Central memory CD4-positive, alpha-beta T cell (primary cell): ENCODE data around the gene PLVAP.
"Not testable (repeated sequence)": the region's sequence is repeated elsewhere in the genome, so short reads cannot be mapped to it uniquely, and the experiment has no call there.

Experiments
- DNase-seq: peaks from one replicate; pipeline ENCODE4 v3.0.0; 2022

PLVAP gene

GRCh38 chr19:17401628-17402027 lies 24.5 kb upstream of the PLVAP start:
- no peak for DNase-seq

DNA sequence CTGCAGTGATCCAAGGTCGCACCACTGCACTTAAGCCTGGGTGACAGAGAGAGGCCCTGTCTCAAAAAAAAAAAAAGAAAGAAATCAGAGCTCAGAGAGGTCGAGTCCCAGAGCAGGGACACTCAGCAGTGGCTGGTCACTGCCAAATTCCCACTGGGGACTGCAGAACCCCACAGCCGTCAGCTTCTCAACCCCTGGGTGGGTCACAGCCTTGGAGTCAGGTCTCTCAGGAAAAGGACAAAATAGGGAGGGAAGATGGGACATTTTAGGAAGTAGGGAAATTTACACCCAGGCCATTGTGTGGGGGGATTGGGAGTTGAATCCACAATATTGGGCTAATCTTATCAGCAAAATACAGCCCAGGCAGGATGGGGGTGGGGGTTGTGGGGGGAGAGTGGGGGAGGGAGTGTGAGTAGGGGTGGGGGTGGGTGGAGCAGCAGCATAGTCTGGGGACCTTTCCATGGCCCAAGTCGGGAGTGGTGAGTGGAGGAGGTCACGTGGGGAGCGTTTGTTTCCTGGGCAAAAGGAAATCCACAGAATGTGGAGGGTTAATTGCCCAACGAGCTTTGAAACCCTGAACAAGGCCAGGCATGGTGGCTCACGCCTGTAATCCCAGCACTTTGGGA lies 21.9 kb upstream of the PLVAP start:
- DNase-seq, result no peak

GRCh38 chr19:17394891-17395415 lies 17.8 kb upstream of the PLVAP start:
- DNase-seq, result peak; percentile 37

- no peak for DNase-seq
Measured at GRCh38 chr19:17393914-17394313, 16.8 kb upstream of the PLVAP start, which contains the start of gene CCDC194. CCDC194 (minus strand) TSS chr19:17394196; CDS start chr19:17394158, 38 bp downstream.

- DNase-seq, result no peak
Measured at GRCh38 chr19:17393002-17393401, 15.9 kb upstream of the PLVAP start.

GRCh38 chr19:17391371-17392151 lies 14.4 kb upstream of the PLVAP start:
- DNase-seq, result no peak

DNA sequence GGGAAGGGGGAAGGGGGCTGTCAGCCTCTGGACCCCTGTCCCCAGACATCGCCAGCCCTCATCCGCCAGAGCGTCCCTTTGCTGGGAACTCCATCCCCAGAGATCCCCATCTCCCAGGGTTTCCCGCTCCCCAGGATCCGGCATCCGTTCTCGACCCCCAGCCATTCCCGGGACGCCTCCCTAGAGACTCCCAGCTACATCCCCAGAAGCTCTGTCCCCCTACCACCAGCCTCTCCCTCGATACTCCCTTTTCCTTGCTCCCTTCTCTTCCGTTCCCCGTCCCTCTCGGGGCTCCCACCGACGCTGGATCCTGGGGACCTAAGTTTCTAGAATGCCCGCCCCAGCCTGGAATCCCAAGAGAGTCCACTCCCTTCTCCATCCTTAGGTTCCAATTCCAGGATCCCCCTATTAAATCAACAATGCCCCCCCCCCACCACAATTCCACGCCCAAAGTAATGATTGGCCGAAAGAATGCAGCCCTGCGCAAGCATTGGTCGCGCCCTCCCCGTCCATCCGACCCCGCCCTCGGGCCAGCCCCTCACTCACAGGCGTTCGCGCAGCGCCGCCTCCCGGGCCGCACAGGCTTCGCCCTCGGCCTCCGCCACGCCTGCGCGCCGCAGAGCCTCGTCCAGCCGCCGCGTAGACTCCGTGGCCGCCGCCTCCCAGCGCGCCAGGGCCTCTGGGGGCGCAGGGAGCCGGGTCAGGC lies 13.7 kb upstream of the PLVAP start:
- DNase-seq, result peak; percentile 79

DNA sequence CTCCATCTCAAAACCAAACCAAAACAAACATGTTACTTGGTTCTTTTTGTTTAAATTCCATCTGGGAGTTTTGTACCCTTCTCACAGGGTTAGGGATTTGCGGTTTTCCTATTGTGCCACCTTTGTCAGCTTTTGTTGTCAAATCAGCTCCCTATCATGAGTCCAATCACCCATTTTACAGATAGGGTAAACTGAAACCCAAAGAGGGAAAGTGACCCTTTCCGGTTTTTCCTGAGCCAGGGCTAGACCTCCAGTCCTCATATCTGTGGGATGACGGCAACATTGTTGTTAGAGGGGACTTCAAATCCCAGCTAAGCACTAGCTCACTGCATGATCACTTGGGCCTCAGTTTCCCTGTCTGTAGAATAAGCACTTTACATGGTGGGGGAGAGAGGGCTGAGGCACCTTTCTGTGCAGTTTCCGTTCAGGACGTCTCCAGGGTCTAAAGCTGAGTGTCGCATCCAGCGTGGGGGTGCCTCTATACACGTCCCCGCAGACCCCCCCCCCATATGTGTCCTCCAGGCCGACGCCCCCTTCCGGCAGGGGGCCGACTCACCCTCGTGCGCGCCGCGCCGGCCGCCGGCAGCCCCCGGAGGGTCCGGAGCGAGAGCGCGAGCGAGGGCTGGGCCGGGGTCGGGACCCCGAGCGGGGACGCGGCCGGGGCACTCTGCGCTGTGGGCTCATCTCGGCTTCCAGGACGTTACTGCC lies 13.0 kb upstream of the PLVAP start:
- no peak for DNase-seq

GRCh38 chr19:17389288-17389687 lies 12.1 kb upstream of the PLVAP start:
- no peak for DNase-seq

- peak; percentile 43 for DNase-seq
Measured at GRCh38 chr19:17385878-17386611, 8.9 kb upstream of the PLVAP start.

DNA sequence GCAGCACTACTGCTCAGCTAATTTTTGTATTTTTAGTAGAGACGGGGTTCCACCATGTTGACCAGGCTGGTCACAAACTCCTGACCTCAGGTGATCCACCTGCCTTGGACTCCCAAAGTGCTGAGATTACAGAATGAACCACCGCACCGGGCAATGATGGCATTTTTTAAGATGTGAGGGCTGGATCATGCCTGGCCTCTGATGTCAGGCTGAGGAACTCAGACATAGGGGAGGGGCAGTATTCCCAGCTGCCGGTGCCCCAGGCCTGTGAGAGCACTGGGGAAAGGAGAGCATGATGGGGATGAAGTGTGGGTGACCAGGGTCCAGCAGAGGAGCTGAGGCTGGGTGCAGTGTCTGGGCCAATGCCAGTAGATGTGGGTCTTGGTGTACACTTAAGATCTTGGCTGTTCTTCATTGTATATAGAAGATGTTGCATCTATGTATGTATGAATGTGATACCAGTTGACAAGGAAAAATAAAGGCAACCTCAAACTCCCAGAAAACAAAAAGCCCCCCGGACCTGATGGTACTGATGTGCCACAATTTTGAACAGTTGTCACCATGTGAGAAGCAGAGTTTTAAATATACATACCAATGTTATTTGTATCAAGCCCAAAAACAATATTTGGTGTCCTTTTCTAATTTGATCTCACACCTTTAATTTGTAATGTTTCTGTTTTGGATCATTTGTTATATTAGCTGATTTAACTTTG lies 3.4 kb upstream of the PLVAP start:
- DNase-seq, result no peak

GRCh38 chr19:17379221-17379631 lies 2.1 kb upstream of the PLVAP start:
- DNase-seq, result no peak

GRCh38 chr19:17378271-17378670 lies 1.1 kb upstream of the PLVAP start:
- DNase-seq, result no peak

DNA sequence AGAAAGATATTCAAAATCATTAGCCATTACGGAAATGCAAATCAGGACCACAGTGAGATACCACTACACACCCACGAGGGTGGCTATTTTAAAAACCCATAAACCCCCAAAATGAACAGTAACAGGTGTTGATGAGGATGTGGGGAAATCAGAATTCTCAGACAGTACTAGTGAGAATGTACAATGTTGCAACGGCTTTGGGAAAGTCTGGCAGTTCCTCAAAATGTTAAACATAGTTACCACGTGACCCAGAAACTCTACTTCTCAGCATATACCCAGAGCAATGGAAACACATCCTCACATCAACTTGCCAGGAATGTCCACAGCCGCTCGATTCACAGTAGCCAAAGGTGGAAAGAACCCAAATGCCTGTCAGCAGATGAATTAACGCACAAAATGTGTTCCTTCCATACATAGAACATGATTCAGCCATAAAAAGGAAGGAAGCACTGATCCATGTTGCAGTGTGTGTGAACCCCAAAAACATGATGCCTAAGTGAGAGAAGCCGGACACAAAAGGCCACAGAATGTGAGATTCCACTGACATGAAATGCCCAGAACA lies 7.0 kb downstream of the PLVAP start:
- no peak for DNase-seq

DNA sequence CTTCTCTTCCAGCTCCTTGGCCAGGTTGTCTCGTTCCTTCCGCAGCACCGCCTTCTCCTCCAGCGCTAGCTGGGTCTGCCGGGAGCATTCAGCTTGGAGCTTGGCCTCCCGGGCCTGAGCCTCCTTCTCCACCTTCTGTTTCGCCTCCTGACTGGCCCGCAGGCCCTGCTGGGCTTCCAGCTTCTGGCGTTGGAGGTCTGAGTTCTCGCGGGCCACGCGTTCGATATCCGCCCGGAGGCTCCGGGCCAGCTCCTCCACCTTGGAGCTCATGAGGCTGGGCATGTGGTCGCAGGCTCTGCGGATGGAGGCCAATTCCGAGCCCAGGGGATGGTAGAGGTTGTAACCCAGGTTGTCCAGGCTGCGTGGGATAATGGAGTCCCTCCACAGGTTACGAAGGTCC lies 11.8 kb downstream of the PLVAP start:
- no peak for DNase-seq

GRCh38 chr19:17363852-17364605 lies 13.1 kb downstream of the PLVAP start:
- DNase-seq, result not testable (repeated sequence)

DNA sequence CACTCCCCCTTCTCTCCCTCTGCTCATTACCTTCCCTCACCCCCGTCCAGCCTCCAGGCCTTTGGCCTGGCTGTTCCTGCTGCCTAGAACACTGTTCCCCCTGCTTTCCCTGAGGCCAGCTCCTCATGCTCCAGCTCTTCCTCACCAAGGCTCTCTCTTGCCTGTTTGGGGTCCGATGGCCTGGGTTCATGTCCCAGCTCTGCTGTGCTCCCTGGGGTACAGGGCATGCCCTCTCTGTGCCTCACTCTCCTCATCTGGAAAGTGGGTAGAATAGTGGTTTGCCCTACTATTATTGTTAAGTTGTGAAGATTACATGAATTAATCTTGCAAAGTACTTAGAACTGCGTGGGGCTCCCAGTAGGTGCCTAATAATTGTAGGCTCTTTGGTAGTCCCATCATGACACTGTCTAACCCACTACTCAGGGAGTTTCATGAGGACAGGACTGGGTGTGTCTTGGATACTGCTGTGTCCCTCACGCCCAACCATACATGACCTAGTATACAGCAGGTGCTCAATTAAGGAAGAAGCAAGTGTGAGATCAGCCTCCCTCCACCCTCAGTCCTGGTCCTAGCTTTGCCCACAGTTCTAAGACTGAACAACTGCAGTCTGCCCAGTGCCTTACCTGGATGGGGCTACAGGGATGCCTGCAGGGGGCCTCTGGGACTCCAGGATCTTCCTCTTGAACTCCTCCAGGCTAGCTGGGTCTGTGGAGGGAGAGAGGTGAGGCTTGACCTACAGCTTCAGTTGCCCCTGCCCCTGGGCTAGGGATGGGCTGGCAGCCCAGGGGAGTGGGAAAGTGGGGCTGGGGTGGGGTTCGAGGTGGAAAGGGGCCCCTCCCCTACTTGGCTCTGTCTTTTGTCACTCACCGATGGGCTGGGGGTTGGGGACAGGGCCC lies 17.0 kb downstream of the PLVAP start:
- no peak for DNase-seq

- no peak for DNase-seq
Measured at GRCh38 chr19:17358395-17358794, 18.7 kb downstream of the PLVAP start.

DNA sequence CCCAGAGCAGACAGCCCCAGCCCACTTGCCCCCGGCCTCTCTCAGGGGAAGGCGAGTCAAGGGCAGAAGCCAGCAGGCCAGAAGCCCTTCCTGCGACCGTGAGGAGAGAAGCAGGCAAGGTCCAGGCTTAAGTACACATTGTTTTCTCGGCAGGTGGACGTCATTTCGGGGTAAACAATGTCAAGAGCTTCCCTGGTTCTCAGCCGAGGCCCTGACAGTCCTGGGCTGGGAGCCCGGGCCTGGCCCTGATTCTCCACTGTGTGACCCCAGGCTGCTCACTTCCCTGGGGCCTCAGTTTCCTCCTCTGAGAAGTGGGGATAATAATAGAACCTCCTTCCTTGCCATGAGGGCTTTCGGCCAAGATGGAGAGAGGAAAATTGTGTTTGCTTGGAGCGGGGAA lies 19.4 kb downstream of the PLVAP start:
- DNase-seq, result no peak
